HG03135 (cell line): ENCODE data around the gene ALKBH5.
"Not testable (repeated sequence)": the region's sequence is repeated elsewhere in the genome, so short reads cannot be mapped to it uniquely, and the experiment has no call there.

ENCODE experiments used
- ATAC-seq: cut with Tn5 transposase; IDR thresholded peaks from one replicate; pipeline ENCODE4 v1.9.1; 2021; ENCODE audit warnings: mild to moderate bottlenecking, moderate library complexity; ENCODE audit not compliant: unreplicated experiment

The ALKBH5 gene

GRCh38 chr17:18216906-18217305, 33.3 kb downstream of the ALKBH5 start:
- ATAC-seq, result not testable (repeated sequence)

DNA sequence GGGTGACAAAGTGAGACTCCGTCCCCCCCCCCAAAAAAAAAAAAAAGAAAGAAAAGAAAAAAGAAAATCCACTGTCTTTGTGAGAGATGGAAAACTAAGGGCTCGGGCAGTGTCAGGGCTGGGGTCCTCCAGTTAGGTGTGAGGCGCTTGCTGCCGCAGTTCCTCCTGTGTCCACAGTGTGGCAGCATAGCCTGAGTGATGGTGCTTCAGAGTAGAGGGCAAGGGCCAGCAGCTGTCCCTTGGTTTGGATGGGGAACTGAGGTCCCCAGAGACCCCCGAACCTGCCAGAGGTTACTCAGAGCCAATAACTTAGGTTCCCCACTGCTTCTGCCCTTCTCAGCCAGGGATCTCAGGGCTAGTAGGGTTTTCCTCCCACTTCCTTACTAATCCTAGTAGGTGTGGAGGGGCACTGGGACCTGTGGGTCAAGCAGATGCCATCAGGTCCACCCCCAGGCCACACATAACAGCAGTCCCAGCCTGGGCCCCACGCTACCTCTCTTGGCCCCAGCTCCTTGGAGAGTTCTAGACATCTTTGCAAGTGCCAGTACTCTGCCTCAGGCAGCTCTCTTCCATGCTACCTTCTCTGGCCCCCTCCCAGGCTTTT, 33.9 kb downstream of the ALKBH5 start:
- no peak for ATAC-seq

GRCh38 chr17:18218756-18219415, 35.3 kb downstream of the ALKBH5 start:
- ATAC-seq, result no peak

DNA sequence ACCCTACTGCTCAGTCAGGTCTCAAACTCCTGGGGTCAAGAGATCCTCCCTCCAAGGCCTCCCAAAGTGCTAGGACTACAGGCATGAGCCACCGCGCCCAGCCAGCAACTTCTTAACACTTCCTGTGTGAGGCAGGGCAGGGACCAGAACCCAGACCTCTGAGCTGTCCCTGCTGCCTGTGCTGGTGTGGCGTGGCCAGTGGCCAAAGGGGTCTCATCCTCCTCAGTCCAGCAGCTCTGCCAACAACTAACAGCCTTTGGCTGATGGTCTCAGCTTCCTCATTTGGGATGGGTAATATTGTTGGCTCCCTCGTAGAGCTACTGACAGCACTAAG, 40.4 kb downstream of the ALKBH5 start:
- ATAC-seq, result no peak

GRCh38 chr17:18224387-18225120, 40.9 kb downstream of the ALKBH5 start:
- ATAC-seq, result no peak

DNA sequence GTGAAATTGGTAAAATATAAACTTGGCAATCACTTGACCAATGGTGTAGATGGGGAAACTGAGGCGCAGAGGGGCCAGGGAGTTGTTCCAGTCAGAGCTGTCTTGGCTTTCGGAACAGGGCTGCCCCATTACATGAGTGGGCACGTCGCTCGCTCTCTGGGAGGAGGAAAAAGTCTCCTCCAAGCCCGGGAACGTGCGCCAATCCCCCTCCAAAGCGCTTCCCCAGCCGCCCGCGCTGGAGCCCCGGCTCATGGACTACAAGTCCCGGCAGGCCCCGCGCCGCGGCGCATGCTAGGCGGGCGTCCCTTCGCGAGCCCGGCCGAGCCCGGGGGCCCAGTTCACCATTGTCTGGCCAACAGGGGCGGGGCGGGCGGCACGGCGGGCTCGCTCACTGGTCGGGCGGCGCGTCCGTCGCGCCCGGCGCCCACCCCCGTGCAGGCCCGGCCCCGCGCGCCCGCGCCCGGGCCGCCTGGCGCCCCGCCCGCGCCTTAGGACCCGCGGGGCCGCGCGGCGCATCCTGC, 41.6 kb downstream of the ALKBH5 start, which contains the start of gene LLGL1:
Gene LLGL1, plus strand, starts transcription at position 515 of the 521 bp plus-strand sequence. CDS start 48 bp downstream, outside the sequence.
- ATAC-seq, result peak; percentile 86

DNA sequence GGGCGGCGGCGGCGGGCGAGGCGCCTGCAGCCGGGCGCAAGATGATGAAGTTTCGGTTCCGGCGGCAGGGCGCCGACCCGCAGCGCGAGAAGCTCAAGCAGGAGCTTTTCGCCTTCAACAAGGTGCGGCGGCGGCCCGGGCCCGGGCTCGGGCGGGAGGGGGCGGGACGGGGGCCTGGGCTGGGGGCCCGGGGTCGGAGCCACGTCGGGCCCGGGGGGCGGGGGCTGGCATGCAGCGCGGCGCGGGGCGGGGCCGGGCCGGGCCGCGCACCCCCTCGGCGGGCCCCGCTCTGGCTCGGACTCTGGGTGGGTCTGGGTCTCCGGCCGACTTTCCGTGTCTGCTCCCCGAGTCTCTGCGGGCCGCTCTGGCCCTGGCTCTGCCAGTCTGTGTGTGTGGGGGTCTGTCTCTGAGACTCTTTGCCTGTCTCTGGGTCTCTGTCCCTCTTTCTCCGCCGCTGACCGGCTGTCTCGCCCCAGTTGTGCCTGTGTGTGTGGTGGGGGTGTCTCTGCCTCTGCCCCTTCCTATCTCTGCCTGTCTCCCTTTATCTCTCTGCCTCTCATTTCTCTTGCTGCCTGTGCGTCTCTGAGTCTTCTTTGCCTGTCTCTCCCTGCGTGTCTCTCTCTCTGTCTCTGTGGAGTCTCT, 42.1 kb downstream of the ALKBH5 start:
- ATAC-seq, result peak; percentile 7

DNA sequence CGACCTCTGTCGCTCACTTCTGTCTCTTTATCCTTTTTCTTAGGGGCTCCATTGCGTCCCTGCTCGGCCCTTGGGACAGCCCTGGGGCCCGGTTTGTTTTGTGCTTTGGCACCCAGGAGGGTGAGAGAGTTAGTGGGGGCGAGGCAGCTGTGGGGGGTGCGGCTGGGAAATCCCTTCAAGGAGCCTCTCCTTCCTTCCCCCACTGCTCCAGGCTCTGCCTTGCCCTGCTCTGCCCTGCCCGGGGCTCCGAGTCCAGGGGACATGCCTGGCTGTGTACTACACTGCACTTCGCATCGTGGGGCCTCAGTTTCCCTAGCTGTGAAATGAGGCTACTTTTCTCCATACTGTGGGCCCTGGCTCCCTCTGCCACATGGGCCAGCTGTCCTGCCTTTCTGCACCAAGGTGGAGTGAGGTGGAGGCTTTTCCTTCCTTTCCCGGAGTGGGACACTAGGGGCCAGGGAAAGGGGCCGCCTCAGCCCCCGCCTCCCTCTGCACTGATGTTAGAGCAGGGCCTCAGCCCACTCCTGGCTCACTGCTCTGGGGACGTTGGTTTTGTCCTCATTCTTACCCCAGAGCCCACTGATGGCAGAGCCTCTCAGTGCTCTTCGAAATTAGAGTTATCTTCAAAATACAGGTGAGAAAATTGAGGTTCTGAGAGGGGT, 42.8 kb downstream of the ALKBH5 start:
- ATAC-seq, result no peak

DNA sequence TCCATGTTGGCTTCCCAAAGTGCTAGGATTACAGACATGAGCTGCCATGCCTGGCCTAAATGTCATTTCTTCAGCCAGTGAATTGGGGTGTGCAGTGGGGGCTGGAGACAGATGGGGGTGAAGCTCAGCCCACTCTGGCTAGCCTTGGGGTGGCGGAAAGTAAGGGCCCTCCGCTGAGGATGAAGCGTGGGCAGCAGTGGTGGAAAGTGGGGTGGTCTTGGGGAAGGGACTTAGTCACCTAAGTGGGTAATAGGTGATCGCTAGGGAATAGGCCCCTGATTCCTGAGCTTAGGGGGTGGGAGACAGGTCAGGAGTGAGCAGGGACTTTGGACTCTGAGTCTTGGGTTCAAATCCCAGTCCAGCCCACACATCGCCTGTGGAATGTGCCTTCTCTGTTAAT, 44.0 kb downstream of the ALKBH5 start:
- ATAC-seq, result no peak

- no peak for ATAC-seq
Measured at GRCh38 chr17:18228176-18228682, 44.6 kb downstream of the ALKBH5 start.

- ATAC-seq, result no peak
Measured at GRCh38 chr17:18229254-18229653, 45.6 kb downstream of the ALKBH5 start.

DNA sequence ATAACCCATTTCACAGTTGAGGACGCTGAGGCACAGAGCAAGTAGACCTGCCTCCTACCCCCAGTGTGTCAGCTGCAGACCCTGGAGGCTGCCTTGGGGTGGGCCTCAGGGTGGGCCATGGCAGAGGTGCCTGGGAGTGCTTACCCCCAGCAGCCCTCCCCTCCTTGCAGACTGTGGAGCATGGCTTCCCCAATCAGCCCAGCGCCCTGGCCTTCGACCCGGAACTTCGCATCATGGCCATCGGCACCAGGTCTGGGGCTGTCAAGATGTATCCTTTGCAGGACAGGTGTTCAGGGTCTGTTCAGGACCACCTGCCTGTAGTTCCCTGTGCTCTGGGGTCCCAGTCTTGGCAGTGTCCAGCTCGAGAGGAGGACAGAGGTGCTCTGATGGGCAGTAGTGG, 46.1 kb downstream of the ALKBH5 start:
- ATAC-seq, result no peak

DNA sequence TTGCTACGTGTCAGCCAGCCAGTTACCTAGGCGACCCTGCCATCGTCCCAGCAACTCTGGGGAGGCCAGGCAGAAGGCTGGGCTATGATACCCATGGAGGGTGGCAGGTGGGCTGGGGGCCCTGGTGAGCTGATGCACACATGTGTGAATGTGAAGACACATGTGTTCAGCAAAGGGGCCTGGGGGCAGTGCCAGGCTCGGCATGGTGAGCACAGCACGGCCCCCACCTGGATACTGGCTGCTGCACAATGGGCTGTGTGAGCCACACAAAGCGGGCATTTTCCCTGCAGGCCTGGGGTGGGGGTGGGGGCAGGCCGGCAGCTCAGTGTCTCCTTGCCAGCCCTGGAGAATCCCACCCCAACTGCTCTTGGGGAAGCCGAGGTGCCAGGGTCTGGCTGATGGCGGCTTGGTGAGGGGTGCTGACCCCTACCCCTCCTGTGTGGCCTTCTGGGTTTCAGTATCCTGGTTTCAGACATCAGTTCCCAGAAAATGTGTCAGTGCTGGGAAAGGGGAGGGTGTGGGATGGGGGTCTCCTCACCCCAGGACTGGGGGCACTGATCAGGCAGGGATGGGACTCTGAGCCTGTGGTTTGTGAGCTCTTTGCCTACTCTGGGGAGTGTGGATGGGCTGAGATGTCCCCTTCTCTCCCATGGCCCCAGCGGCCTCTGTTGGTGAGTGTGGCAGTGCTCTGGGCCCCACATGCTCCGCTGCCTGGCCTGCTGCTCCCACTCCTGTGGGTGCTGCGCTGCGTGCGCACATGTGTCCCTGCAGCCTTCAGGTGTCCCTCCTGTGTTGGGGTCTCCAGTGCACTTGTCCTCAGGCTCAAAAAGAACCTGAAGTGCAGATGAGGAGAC, 46.9 kb downstream of the ALKBH5 start:
- no peak for ATAC-seq

GRCh38 chr17:18231164-18231563, 47.5 kb downstream of the ALKBH5 start:
- no peak for ATAC-seq

DNA sequence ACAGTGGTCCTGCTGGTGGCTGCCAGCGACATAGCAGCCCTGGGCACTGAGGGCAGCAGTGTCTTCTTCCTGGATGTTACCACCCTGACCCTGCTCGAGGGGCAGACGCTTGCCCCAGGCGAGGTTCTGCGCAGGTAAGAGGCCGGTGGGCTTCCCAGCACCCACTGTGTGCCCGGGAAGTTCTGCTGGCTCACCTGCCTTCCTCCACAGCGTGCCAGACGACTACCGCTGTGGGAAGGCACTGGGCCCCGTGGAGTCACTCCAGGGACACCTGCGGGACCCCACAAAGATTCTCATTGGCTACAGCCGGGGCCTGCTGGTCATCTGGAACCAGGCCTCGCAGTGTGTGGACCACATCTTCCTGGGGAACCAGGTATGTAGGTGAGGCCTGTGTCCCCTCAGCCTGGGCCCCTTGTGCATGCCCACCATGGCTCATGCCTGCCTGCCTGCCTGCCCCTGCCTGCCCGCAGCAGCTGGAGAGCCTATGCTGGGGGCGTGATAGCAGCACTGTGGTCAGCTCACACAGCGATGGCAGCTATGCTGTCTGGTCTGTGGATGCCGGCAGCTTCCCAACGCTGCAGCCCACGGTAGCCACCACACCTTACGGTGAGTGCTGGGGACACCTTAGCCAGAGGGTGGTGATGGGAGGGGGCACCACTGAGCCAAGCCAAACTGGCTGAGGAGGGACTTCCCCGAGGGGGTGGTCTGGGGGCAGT, 50.3 kb downstream of the ALKBH5 start:
- no peak for ATAC-seq

DNA sequence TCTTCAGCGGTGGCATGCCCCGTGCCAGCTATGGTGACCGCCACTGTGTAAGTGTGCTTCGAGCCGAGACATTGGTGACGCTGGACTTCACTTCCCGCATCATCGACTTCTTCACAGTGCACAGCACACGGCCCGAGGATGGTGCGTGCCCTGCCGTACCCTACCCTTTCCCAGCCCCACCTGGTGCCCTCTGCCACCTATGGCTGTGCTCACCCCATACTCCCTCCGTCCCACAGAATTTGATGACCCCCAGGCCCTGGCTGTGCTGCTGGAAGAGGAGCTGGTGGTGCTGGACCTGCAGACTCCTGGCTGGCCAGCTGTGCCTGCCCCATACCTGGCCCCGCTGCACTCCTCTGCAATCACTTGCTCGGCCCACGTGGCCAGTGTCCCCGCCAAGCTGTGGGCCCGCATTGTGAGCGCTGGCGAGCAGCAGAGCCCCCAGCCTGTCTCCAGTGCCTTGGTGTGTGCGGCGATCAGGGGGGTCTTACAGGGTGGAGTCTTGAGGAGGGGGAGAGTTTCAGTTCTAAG, 51.3 kb downstream of the ALKBH5 start:
- ATAC-seq, result no peak

GRCh38 chr17:18235743-18236256, 52.2 kb downstream of the ALKBH5 start:
- ATAC-seq, result no peak

DNA sequence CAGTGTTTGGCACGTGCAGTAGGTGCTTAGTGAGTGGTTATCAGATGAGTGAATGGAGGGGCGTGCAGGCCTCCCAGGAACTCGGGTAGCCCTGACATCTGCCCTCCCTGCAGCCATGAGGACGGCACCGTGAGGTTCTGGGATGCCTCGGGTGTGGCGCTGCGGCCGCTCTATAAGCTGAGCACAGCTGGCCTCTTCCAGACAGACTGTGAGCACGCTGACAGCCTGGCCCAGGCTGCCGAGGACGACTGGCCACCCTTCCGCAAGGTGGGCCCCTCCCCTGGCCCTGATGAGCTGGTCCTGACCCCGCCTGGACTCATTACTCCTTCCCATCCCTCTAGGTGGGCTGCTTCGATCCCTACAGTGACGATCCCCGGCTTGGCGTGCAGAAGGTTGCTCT, 52.9 kb downstream of the ALKBH5 start:
- no peak for ATAC-seq

- ATAC-seq, result no peak
Measured at GRCh38 chr17:18237461-18237860, 53.8 kb downstream of the ALKBH5 start.
